ENCODE measurements around the gene REXO1. TPM values are rescaled to one million over a fixed set of nuclear protein-coding genes. Genes with fewer than 3 reads are reported as not detected.

REXO1 gene
- total RNA-seq, 1 experiment from 2014 or later: 56.8 TPM

DNA sequence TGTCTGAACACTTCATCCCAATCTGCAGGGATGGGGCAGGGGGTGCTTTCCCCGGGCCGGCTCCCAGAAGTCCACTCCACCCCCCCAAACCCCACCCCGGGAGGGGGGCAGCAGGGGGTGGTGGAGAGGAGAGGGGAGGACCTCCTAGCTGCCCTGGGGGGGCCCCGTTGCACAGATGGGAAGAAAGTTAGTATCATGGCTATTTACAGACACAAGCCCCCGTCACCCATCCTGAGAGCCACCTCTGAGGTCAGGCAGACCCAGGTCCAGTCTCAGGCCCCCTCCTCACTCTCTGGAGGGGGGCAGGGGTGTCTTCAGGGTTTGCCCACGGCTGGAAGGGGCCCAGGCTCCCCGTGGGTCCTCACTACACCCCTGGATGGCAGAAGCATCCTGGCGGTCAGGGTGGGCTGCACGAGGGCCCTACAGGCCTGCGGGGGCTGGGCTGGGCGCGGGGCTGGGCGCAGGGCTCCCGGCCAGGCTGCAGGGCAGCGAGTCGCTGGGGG is 5.8 kb upstream of the REXO1 start:
- TF ChIP-seq, protein P1, sequence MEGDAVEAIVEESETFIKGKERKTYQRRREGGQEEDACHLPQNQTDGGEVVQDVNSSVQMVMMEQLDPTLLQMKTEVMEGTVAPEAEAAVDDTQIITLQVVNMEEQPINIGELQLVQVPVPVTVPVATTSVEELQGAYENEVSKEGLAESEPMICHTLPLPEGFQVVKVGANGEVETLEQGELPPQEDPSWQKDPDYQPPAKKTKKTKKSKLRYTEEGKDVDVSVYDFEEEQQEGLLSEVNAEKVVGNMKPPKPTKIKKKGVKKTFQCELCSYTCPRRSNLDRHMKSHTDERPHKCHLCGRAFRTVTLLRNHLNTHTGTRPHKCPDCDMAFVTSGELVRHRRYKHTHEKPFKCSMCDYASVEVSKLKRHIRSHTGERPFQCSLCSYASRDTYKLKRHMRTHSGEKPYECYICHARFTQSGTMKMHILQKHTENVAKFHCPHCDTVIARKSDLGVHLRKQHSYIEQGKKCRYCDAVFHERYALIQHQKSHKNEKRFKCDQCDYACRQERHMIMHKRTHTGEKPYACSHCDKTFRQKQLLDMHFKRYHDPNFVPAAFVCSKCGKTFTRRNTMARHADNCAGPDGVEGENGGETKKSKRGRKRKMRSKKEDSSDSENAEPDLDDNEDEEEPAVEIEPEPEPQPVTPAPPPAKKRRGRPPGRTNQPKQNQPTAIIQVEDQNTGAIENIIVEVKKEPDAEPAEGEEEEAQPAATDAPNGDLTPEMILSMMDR (conservative IDR thresholded peaks at IDR 0.05): no peak
- H2BK15ac ChIP-seq (ENCODE audit: low read depth, low read length): no peak overlapping the region
- H3K56ac ChIP-seq (ENCODE audit: insufficient read length, low read depth, low read length): no peak overlapping the region
- H2BK120ac ChIP-seq (ENCODE audit: low read depth, low read length, poor library complexity, severe bottlenecking): no peak overlapping the region
- H3K23ac ChIP-seq (ENCODE audit: insufficient read length, low read depth, low read length): no peak overlapping the region
- H3K27me3 ChIP-seq (ENCODE audit: insufficient read depth, low read length): no peaks in the 10 kb centered on the region
- no peak overlapping the region for H2BK20ac ChIP-seq (ENCODE audit: low read depth, low read length, poor library complexity, severe bottlenecking)
- peaks cover 6% of the 10 kb centered on the region for H3K23me2 ChIP-seq (ENCODE audit: insufficient read length, low read depth, low read length, poor library complexity, severe bottlenecking)
- no peak overlapping the region for H3K9ac ChIP-seq (ENCODE audit: extremely low read depth, insufficient read length, low read length)
- H3K27ac ChIP-seq (ENCODE audit: insufficient read length, low read depth, low read length): no peak overlapping the region
- H4K5ac ChIP-seq (ENCODE audit: insufficient read length, low read depth, low read length): no peak overlapping the region
- H3K14ac ChIP-seq (ENCODE audit: insufficient read depth, low read length): no peak overlapping the region
- no peak overlapping the region for H2AK5ac ChIP-seq (ENCODE audit: insufficient read length, low read length)
- H4K20me1 ChIP-seq (ENCODE audit: control insufficient read depth, insufficient read depth, insufficient read length): no peaks in the 10 kb centered on the region
- H3K9me3 ChIP-seq (ENCODE audit: control insufficient read depth, low read depth, low read length): no peaks in the 10 kb centered on the region
- H2AFZ ChIP-seq (ENCODE audit: low read length): no peak overlapping the region
- no peaks in the 10 kb centered on the region for H3K9me3 Mint-ChIP-seq
- H3T11ph ChIP-seq (ENCODE audit: low read length): no peak overlapping the region
- no peak overlapping the region for H2BK5ac ChIP-seq (ENCODE audit: insufficient read length, low read length)
- H3K79me1 ChIP-seq (ENCODE audit: insufficient read depth, low read depth, low read length, poor library complexity, severe bottlenecking): peaks cover 11% of the 10 kb centered on the region
- peaks cover 0 to 10% (median 0%) of the 10 kb centered on the region in 3 experiments; a peak in 2 of 7 replicates for H3K36me3 Mint-ChIP-seq (ENCODE audit: insufficient read depth in 1 of 3, low read depth in 3 of 3)
- H4K8ac ChIP-seq (replicated peaks; ENCODE audit: insufficient read length, low read depth, low read length): no peak overlapping the region
- no peak overlapping the region for H3K4ac ChIP-seq (ENCODE audit: low read depth, low read length)
- H3K4me3 Mint-ChIP-seq: no peak overlapping the region
- peaks cover 7% of the 10 kb centered on the region; the same call in 1 of the 2 replicates for H3K4me1 ChIP-seq (ENCODE audit: insufficient read depth, low read length)
- H3K27ac Mint-ChIP-seq: no peak overlapping the region
- H3K4me2 ChIP-seq (ENCODE audit: insufficient read depth, insufficient read length, low read length): no peak overlapping the region
- no peak overlapping the region for H2BK12ac ChIP-seq (ENCODE audit: insufficient read length, low read depth, low read length)
- WGBS (ENCODE audit: extremely low coverage, insufficient read length, low lambda C conversion rate): no CpG with 5 or more reads among the region's 16 CpGs
- H4K91ac ChIP-seq (ENCODE audit: insufficient read length, low read depth, low read length): no peak overlapping the region
- H3K18ac ChIP-seq (ENCODE audit: insufficient read length, low read depth, low read length): no peak overlapping the region
- peaks cover 26 to 55% of the 10 kb centered on the region in 2 experiments for H3K4me1 Mint-ChIP-seq
- H3K79me2 ChIP-seq (ENCODE audit: insufficient read depth, low read length): peaks cover 13% of the 10 kb centered on the region; the same call in 1 of the 2 replicates
- no peaks in the 10 kb centered on the region for H3K27me3 Mint-ChIP-seq (ENCODE audit: low read depth)
- no peak for DNase-seq
